DMS 273 treated with DMSO at 0.1 percent for 48 hours (cell line): Measurements from ENCODE around the gene SHC1.

Source experiments
- DNase-seq: peaks from one replicate; lab custom pipeline; 2025; lab: John Stamatoyannopoulos, UW

Gene SHC1

DNA sequence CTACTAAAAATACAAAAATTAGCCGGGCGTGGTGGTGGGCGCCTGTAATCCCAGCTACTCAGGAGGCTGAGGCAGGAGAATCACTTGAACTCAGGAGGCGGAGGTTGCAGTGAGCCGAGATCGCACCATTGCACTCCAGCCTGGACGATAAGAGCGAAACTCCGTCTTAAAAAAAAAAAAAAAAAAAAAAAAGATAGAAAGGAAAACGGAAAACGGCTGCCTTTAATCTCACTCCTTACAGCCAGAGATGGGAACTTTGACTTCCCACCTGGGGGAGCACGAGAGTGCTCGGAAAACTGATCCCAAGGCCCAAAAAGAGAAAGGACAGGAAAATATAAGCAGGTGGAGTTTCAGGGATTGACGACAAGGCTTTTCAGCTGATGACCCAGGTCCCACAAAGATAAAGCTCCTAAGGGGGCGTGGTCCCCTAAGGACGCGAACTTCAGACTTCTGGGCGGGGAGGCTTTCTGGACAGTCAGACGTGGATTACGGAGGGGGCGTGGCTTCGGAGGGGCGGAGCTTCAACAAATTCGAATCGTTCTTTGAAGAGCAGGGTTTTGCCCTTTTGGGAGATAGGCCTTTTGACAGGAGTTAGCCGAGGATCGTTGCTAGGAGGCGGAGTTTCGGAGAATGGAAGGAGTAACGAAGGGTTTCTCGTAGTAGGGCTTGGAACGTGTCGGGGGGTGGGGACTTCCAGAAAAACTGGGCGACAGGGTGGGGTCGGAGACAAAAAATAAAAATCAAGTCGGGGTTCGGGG lies 3.0 kb upstream of the SHC1 start:
- DNase-seq = peak; percentile 84

DNA sequence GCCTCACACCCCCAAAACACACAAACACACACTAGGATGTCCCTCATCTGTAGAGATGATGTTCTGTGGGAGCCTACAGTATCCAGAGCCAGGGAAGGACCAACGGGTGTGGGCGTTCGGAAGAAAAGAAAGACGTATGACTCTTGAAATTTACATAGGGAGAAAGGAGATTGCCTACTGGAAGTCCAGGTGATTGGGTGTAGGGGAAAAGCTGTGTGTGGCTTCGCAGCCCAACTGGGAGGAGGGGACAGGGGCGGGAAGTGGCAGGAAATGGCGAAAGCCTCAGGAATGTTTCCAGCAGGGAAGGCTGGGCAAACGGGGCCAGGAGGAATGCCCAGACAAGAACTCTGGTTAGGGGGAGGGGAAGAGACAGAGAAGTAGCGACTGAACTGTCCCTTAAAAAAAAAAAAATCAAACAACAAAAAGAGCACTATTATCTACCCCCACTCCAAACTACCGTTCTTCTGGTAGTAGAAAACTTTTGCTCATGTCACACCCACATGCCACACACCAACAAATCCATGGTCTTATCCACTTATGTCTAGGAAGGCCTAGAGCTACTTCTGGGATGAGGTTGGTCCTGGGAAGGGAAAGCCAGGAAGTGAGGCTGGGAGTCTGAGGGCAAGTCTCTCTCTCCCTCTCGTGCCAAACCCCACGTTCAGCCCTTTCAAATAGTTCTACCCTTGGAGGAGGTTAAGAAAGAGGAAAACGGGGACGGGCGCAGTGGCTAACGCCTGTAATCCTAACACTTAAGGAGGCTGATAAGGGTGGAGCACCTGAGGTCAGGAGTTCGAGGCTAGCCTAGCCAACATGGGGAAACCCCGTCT lies 2.2 kb upstream of the SHC1 start:
- no peak for DNase-seq

DNA sequence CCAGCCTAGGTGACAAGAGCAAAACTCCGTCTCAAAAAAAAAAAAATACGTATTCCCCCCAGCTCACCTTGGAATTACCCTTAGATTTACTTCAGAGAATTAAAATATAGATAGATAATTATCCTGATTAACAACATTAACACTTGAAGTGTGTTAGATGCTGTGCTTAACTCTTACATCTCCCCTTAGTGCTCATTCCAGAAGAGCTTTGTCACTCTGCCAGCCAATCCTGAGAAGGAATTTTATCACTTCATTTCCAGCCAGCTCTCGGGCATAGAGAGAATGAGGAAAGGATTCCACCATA lies 1.6 kb upstream of the SHC1 start:
- DNase-seq = no peak

DNA sequence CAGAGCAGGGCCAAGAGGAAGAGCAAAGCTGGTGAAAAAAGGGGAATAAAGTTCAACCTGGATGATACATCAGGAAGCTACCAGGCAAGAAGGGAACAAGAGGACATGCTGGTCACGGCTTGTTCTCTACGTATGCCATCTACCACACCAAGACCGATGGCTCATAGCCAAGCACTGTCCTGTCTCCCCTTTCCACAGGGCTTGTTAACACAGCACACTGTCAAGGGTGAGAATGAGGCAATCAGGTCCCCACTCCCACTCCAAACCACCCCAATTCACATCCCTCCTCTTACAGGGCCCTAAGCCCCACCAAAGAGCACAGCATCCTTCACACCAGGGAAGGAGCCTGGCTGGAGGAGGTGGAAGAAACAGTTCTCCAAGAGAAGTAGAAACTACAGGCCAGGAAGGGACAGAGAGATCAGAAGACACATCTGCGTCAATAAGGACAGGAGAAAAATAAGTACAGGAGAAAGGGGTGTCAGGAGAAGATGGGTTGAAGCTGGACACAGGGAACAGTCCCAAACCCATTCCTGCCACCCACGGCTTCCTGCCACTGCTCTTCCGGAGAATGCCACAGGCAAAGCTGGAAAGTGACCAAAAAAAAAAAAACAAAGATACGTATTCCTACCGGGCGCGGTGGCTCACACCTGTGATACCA lies 923 bp upstream of the SHC1 start:
- no peak for DNase-seq

DNA sequence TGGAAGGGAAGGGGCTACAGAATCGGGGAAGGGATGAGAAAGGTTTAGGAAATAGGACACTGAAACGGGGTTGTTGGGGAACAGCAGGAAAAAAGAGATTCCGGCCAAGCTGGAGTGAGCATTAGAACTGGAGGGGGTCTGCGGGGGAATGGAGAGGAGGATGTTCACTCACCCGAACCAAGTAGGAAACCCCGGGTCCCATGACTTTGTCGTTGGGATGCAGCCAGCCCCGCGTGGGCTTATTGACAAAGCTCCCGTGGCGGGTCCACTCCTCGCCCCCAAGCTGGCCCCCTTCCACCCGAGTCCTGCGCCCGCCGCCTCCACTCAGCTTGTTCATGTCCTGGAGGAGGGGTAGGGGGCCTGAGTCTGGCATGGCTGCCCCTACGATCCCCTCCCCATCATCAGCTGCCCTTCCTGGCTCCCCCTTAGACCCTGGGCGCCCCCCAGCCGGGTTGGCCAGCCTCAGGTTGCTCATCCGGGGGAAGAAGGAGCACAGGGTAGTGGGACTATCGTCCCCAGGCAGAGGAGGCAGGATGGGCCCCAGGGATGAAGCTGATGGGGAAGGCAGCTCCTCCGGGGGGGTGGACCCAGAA lies 591 bp downstream of the SHC1 start:
- DNase-seq = no peak

DNA sequence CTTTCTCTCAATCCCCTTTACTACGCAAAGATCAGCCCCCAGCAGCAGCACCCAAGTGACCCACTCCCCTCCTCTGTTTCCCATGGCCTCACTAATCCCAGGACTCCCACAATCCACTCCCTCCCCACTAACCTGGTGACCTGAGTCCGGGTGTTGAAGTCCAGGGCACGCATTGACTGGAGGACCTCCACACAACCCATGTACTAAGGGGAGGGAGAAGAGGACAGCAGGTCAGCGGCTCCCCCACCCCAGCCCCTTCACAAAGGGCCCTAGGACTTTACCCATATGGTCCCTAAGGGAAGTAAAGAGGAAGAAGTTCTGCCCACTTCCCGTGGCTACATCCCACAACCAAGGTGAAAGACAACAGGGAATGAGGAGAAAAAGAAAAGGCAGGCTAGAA lies 1.3 kb downstream of the SHC1 start:
- DNase-seq = no peak

DNA sequence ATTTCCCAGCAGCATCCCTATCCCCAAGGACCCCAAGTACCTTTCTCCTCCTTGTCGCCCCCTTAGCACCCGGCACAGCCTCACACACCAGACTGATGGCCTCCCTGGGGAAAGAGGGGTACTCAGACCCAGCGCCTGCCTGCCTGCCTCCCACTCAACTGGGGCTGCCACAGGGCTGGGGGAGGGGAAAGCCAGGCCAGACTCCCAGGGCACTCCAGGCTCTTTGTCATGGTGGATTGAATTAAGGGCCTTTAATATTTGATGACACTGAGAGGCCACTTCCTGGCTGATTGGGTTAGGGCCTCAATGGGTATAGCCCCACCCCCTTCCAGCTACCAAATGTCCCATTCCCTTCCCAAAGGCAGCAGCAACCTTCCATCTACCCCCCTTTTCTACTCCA lies 1.8 kb downstream of the SHC1 start:
- no peak for DNase-seq

DNA sequence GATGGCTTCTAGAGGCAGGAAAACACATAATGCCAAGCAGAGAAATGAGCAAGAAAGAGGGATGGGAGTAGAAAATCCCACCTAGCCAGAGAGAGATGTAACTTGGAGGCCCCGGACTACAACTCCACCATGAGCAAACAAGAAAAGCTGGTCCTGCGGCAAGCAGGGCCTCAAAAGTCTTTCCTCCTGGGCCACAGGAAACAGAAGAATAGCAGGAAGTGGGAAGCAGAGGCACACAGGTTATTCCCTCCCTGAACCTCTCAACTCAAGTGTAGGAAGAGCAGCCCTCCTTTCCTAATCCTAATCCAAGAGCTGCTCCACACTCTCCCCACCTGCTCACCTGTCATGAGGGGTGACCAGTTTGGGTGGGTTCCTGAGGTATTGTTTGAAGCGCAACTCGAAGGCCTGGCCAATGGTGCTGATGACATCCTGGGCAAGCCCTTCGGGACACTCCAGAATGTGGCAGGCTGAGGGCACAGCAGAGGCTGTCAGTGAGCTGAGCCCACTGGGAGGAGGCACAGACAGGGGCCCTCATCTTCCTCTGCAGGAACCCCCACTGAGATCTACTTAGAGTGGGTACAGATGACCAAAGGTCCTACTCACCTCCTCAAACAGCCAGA lies 3.1 kb downstream of the SHC1 start:
- no peak for DNase-seq

DNA sequence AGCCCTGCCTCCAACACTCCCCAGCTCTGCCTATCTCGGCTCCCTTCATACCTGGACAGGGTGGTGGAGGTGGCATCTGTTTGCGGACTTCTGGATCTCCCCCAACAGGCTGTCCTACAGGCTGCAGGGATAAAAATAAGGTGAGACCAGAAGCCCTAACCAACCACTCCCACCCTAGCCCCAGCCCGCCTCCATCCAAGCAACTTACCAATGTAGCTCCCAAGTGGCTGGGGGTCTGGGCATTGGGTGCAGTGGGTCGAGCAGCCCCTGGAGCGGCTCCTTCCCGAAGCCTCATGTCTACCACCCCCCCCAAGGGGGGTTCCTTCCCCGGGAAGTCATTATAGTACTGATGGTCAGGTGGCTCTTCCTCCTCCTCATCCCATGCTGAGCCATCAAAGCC lies 4.4 kb downstream of the SHC1 start:
- no peak for DNase-seq

DNA sequence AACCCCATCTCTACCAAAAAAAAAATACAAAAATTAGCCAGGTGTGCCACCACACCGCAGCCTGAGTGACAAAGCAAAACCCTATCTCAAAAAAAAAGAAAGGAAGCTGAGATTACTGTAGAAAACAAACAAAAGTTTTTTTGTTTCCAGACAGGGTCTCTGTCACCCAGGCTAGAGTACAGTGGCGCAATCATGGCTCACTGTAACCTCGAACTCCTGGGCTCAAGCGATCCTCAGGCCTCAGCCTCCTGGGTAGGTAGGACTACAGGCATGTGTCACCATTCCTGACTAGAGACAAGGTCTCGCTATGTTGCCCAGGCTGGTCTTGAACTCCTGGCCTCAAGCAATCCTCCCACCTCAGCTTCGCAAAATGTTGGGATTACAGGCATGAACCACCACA lies 6.2 kb downstream of the SHC1 start:
- no peak for DNase-seq

DNA sequence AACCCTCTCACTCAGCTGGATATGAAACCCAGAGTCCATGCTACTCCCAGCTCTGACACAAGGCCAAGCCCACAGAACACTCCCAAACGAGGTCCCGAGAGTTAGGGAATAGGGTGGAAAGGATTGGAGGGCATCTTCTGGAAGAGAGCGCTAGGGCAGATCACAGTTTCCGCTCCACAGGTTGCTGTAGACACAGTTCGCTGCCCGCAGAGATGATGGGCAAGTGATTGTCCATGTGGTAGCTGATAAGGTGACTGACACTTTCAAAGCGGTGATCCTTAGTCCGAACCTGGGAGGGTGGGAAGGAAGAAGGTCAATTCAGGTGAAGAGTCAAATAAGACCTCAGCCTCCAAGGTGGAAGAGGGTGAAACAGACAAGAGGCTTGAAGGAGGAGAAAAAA lies 6.9 kb downstream of the SHC1 start:
- DNase-seq = no peak

DNA sequence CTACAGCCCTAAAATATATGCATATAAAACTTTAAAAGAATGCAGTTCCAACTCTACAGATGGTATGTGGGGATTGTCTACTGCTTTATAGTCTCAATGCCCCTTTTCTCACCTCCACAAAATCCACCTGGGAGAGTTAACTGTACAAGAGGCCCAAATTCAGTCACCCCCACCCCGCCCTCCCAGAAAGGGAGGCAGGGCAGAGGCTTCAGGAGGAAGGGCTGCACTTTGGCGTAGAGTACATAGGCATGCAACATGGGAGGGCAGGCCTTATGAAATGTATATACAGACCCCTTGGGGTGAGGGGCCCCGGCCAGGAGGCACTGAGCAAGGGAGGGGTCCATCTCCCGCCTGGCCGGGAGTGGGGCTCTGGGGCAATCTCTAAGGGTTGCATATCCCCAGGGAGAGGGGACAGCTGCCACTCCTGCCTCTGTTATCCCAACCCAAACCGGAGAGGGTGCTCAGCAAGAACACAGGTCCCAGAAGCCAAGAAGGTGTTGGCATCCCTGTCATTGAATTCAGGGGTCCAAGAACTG lies 7.7 kb downstream of the SHC1 start:
- no peak for DNase-seq

DNA sequence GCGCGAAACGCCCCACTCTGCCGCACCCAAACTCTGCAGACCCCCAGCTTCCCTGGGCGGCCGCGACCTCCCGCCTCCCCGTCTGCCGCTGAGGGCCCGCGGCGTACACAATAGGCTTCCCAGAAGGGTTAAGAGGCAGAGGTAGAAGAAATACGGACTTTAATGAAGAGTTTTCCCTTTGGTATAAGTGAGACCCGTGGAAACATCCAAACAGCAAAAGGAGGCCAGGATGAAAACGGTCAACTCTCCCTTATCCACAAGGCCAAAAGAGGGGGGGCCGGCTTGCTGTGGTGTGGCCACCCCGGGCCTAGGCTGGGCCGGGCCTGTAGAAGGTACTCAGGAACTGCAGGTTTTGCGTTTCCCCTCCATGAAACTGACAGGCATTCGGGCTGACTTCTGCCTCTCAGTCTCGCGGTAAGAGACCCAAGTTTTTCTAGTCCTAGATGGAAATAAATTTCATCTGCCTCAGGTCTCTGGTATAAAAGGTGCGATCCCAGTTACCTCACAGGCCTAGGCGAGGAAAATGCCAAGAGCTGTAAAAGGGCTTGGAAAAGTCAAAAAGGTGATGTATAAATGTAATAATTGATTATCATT lies 8.3 kb downstream of the SHC1 start:
- no peak for DNase-seq

DNA sequence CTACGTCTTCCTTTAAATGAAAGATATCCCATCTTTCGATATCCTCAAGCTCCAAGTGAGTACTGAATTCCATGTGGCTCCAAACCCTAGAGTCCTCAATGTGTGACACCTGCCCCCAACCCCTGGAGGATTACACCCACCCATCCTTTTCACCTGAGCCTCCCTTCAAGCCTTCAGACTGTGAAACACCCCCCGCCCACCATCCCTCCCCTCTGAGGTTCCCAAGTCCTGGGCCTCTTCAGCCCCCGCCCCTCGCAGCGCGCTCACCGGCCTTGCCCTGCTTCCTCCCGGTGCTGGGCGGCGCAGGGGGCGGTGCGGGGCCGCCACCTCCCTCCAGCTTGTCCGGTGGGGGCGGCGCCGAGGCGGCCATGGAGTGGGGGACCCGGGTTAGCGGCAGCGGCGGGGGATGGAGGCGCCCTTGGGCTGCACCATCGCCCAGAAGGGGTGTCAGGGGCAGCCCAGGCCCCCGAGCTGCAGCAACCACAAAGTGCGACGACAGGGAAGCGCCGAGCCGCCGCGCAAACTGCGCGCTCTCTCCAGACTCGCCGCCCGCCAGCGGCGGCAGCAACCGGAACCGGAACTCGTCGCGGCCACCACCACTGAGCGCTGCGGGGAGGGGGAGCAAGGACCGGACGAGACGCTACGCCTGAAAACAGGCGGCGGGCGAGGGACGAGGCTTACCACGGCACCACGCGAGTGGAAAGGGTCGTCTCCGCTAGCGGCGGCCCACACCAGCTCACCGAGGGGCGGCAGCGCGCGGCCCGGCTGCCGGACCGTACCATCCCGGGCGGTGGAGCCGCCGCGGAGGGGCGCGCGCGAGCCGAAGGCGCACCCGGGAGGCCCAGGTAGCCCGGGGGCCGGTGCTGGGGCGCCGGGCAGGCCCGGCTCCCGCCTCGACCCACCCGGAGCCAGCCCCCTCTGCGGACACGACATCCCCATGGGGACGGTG lies 9.1 kb downstream of the SHC1 start, which contains the start of gene PYGO2:
Gene PYGO2, minus strand, starts transcription at position 576 of the 949 bp plus-strand sequence. Its CDS starts 206 bp downstream, at position 370.
- peak; percentile 44 for DNase-seq

DNA sequence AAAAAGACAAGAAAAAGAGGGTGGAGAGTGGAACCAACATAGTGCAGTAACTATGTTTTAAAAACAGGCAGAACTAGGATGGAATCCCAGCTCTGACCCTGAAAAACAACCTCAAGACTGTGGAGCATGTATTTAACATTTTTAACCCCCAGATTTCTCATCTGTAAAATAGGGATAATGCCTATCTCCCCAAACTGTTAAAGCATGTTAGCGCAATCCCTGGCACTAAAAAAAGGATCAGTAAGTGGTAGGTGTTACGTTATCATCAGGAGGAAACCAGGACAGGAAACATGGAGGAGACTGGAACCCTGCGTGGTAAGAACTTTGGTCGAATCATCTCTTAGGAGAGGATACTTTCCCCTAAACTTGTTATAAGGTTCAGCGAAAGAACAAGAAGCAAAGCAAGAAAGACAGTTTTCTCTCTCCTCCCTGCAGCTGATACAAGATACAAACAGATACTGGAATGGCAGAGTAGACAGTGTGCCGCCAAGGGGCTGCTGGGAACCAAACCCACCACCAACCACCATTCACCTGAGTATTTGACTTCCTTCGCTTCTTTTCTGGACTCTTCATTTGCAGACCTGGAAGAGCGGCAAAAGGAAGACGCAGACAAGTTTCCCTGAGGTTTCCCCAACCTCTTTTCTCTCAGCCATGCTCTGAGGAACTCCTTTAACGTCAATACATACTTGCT lies 10.0 kb downstream of the SHC1 start:
- DNase-seq = no peak

DNA sequence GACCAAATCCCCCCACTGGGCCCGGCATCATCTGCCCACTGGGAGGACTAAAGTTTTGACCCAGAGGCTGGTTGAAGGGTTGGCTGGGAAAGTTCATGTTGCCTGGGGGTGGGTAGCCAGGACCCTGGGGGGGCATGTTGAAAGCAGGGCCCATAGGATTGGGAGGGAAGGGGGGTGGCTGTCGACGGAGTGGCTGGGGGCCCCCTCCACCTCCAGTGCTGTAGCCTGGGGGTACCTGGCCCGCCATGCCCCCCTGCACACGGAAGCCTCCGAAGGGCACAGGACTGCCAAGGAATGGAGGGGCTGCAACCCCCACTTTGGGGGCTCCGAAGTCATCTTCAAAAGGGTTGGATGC lies 11.1 kb downstream of the SHC1 start:
- no peak for DNase-seq

DNA sequence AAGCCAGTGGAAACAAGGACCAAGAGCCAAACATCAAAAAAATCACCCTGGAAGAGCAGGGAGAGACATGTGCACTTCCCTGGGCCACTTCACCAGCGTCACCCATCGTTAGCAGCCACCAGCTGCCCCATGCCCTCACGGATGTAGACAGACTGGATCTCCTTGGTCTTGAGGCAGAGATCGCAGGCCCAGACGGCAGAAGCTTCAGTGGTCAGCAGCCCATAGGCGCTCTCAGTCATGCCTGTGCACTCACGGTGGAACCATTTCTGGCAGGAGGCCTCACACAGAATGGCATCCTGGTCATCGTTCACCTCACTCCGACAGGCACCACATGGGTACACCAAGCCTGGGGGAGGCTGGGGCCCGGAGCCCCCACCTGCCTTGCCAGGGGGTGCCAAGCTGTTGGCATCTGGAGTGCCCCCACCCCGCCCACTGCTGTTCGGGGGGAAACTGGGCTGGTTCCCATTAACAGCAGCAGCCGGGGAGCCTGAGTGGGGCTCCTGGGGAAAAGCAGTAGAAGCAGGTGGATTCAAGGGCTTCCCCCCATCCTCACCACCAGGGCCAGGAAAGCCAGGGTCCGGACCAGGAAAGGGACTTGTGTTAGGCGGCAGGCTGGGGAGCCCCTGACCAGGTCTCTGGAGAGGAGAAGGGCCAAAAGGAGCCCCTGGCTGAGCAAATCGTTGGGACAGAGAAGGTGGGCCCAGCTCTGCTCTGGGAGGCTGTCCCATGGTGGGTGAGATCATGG lies 11.7 kb downstream of the SHC1 start:
- DNase-seq = no peak

DNA sequence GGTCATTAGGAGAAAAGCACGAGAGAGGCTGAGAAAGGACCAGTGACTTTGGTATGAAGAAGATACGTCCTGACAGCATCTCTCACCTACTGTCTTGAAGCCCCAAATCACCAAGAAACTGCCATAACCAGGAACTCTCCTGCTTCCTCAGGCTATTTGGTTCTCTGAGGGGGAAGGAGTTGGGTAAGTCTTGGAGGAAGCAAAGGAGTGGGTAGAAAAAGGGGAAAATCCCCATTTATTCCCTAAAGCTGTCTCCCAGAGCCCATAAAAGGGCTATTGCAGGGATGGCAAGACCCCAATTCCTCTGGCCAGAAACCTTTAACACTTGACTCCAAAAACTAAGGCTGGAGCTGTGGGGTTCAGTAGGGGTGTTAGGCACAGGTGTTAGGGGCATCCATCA lies 12.5 kb downstream of the SHC1 start:
- DNase-seq = no peak

DNA sequence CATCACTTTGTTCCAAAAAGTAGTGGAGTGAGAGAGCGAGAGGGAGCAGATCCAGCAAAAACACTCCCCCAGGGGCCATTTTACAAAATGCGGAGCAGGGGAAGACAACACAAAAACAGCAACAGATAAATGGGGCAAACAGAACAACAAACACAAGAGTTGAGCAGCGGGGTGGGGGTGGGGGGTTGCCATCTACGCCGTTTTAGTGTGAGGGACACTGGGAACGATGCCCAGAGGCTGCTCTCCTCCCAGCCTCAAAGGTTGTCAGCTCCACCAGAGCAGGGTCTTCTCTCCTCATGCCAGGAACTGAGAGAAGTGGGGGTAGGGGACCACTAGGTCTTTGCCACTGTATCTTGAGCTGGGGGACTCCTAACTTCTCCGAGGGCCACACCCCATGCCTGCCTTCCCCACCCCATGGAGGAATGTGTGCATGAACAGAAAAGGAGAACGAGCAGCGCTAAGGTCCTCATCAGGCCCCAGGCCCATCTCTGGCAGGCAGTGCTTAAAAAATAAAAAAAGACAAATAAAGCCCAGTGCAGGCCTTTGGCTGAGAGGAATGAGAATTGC lies 13.4 kb downstream of the SHC1 start:
- no peak for DNase-seq
